HUES6 (cell line): Measurements from ENCODE around the gene ATOH1.
A peak's percentile ranks its signal among the peaks of the same experiment; 100 is the strongest.

ENCODE experiments used
- H3K27ac ChIP-seq: 2 replicates; pipeline ENCODE4 v1.7.0; 2013; ENCODE audit warnings: low read depth, mild to moderate bottlenecking, low read length, inconsistent platforms
- H3K27me3 ChIP-seq: 2 replicates; pipeline ENCODE4 v1.6.1; 2013; ENCODE audit warnings: low read length; ENCODE audit not compliant: control insufficient read depth, insufficient read depth
- H3K36me3 ChIP-seq: 2 replicates; pipeline ENCODE4 v1.6.1; 2013; ENCODE audit warnings: low read length; ENCODE audit not compliant: control insufficient read depth, insufficient read depth
- H3K4me1 ChIP-seq: 2 replicates; pipeline ENCODE4 v1.6.1; 2013; ENCODE audit warnings: low read length; ENCODE audit not compliant: control insufficient read depth, insufficient read depth
- H3K4me3 ChIP-seq: 2 replicates; pipeline ENCODE4 v1.5.1; 2013; ENCODE audit warnings: low read depth, low read length
- H3K9ac ChIP-seq: one replicate; pipeline ENCODE4 v1.6.1; 2013; ENCODE audit warnings: mild to moderate bottlenecking, low read length
- H3K9me3 ChIP-seq: 2 replicates; pipeline ENCODE4 v1.6.1; 2013; ENCODE audit warnings: low read depth, low read length; ENCODE audit not compliant: control insufficient read depth, insufficient read depth

Gene ATOH1, protein sequence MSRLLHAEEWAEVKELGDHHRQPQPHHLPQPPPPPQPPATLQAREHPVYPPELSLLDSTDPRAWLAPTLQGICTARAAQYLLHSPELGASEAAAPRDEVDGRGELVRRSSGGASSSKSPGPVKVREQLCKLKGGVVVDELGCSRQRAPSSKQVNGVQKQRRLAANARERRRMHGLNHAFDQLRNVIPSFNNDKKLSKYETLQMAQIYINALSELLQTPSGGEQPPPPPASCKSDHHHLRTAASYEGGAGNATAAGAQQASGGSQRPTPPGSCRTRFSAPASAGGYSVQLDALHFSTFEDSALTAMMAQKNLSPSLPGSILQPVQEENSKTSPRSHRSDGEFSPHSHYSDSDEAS

DNA sequence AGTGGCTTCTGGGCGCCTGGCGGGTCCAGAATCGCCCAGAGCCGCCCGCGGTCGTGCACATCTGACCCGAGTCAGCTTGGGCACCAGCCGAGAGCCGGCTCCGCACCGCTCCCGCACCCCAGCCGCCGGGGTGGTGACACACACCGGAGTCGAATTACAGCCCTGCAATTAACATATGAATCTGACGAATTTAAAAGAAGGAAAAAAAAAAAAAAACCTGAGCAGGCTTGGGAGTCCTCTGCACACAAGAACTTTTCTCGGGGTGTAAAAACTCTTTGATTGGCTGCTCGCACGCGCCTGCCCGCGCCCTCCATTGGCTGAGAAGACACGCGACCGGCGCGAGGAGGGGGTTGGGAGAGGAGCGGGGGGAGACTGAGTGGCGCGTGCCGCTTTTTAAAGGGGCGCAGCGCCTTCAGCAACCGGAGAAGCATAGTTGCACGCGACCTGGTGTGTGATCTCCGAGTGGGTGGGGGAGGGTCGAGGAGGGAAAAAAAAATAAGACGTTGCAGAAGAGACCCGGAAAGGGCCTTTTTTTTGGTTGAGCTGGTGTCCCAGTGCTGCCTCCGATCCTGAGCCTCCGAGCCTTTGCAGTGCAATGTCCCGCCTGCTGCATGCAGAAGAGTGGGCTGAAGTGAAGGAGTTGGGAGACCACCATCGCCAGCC is at the start of gene ATOH1:
Gene ATOH1 (plus strand): TSS at position 422 of the 663 bp plus-strand sequence. CDS start 174 bp downstream, at position 596.
- Histone ChIP-seq H3K36me3 (no peaks in the 10 kb centered on the region), H3K27ac (peak within 1 kb of the TSS; percentile 16; the same call in 1 of the 2 replicates), H3K4me3 (peak within 1 kb of the TSS; percentile 73), H3K9ac (peak within 1 kb of the TSS; percentile 70), H3K27me3 (peaks cover 92% of the 10 kb centered on the region), H3K9me3 (no peaks in the 10 kb centered on the region), H3K4me1 (peaks cover 30% of the 10 kb centered on the region)

DNA sequence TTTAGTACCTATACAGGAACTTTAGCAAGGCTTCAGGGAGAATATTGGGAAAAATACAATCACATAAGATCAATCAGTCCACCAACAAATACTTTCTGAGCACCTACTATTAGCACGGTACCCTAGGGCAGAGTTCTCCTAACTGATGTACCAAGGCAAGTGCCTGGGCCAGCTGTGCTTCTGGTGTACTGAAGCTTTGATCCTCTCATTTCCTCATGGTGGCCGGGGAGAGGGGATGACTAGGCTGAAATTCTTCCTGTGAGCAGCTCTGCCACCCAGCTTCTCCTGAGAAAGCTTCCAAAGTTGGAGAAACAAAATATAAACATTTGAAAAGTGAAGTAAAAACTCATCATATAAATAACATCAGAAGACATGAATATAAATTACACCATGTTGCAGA is 49.3 kb upstream of the ATOH1 start:
- Histone ChIP-seq H3K9ac (no peak overlapping the region), H3K9me3 (no peaks in the 10 kb centered on the region)

DNA sequence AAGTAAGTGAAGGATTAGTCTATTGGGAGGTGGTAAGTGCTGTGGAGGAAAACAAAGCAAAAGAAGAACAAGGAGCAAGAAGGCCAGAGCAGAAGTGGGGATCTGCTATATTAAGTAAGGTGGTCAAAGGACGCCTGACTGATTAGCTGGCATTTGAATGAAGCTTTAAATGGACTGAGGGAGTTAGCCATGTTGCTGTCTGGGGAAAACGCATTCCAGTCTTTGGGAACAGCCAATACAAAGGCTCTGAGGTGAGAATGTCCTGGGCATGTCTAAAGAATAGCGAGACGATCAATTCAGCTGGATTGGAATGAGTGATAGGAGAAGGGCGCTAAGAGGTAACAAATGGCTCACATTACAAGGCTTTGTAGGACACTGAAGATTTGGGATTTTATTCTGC is 48.5 kb upstream of the ATOH1 start:
- H3K36me3 ChIP-seq: no peaks in the 10 kb centered on the region
- H3K4me3 ChIP-seq: no peak overlapping the region
- H3K27ac ChIP-seq: no peak overlapping the region
- H3K27me3 ChIP-seq: no peaks in the 10 kb centered on the region
- peaks cover 7% of the 10 kb centered on the region; the same call in 1 of the 2 replicates for H3K4me1 ChIP-seq
- H3K9me3 ChIP-seq: no peaks in the 10 kb centered on the region
- no peak overlapping the region for H3K9ac ChIP-seq

More for the DNA sequence above, 49.3 kb upstream of the ATOH1 start:
- H3K4me1 ChIP-seq: peaks cover 7% of the 10 kb centered on the region; the same call in 1 of the 2 replicates
- H3K4me3 ChIP-seq: no peak overlapping the region
- H3K27ac ChIP-seq: no peak overlapping the region
- H3K27me3 ChIP-seq: no peaks in the 10 kb centered on the region
- no peaks in the 10 kb centered on the region for H3K36me3 ChIP-seq

DNA sequence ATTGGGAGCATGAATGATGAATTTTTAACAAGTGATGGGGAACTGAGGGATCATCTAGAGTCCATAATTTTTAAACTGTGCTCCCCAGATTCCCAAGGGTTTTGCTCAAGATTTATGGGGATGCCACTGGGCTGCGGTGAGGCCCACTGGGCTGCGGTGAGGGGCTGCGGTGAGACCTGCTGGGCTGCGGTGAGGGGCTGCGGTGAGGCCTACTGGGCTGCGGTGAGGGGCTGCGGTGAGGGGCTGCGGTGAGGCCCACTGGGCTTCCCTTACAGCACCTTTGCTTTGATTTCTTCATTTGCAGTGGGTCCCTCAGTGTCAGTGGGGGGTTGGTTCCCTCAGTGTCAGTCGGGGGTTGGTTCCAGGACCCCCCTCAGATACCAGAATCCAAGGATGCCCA is 47.4 kb upstream of the ATOH1 start:
- Histone ChIP-seq H3K27ac (no peak overlapping the region), H3K36me3 (no peaks in the 10 kb centered on the region), H3K27me3 (no peaks in the 10 kb centered on the region), H3K4me1 (peaks cover 16% of the 10 kb centered on the region), H3K4me3 (no peak overlapping the region), H3K9me3 (no peaks in the 10 kb centered on the region), H3K9ac (no peak overlapping the region)

DNA sequence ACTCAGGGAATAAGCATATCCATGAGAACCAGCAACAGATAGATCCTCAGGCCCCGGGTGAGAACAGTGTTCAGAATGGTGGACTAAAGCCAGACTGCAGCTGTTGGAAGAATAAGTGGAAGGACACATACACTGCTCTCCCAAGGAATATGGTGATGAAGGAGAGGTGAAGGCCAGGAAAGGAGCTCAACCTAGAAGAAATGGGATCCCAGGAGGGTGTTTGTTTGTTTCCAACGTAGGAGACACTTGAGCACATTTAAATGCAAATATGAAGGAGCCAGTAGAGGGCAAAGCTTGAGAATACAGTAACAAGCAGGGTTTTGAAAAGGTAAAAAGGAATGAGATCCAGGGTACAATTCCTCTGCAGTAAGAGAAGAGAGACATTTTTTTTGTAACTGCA is 42.4 kb upstream of the ATOH1 start:
- H3K4me3 ChIP-seq: no peak overlapping the region
- no peaks in the 10 kb centered on the region for H3K9me3 ChIP-seq
- H3K36me3 ChIP-seq: no peaks in the 10 kb centered on the region
- H3K27me3 ChIP-seq: no peaks in the 10 kb centered on the region
- no peak overlapping the region for H3K9ac ChIP-seq
- H3K4me1 ChIP-seq: peaks cover 13% of the 10 kb centered on the region
- no peak overlapping the region for H3K27ac ChIP-seq

DNA sequence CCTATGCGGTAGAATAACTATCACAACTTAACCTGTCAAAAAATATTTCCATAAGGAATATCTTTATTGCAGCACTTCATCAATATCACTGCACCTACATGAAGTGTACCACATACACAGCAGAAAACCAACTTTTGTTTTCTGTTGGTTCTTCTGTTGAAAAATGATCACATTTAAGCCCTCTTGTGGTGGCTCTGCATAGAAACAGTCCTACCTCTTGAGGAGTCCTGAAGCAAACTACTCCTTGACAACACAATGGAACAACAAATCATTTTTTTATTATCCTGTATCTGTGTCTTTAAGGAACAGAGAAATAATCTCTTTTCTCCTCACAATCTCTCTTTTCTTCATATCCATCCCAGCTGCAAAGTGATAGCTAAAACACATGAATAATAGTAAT is 39.8 kb upstream of the ATOH1 start:
- H3K4me3 ChIP-seq: no peak overlapping the region
- H3K4me1 ChIP-seq: peaks cover 22% of the 10 kb centered on the region
- no peaks in the 10 kb centered on the region for H3K27me3 ChIP-seq
- no peak overlapping the region for H3K27ac ChIP-seq
- no peaks in the 10 kb centered on the region for H3K36me3 ChIP-seq
- H3K9ac ChIP-seq: no peak overlapping the region
- no peaks in the 10 kb centered on the region for H3K9me3 ChIP-seq

DNA sequence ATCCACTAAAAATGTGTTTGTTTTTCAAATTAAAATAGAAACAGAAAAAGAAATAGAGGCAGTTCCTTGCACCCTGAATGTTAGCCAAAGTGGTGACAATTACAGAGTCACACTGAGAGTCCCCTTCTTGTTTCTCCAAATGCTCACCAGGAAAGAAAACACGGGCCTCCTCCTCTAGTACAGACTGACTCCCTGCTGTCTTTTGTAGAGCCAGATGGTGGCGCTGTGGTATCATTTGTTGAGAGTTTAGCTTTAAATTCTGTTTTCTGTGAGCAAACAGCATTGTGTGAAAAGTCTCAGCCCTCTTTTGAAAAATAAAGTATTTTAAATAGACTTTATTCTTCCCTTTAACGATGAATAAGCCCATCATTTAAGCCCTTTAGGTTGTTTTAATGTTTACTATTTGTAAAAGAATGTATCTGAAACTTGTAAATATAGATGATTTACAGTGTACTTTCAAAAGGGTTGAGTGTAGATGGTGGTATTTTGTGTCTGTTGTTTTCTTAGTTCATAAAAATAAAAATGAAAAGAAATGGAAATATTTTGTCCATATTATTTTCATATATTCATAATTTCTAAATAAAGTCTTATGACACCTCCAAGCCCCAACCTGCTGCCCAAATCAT is 36.9 kb upstream of the ATOH1 start:
- no peak overlapping the region for H3K9ac ChIP-seq
- H3K4me1 ChIP-seq: peaks cover 8% of the 10 kb centered on the region
- H3K4me3 ChIP-seq: no peak overlapping the region
- H3K27me3 ChIP-seq: no peaks in the 10 kb centered on the region
- H3K9me3 ChIP-seq: no peaks in the 10 kb centered on the region
- H3K36me3 ChIP-seq: no peaks in the 10 kb centered on the region
- no peak overlapping the region for H3K27ac ChIP-seq

DNA sequence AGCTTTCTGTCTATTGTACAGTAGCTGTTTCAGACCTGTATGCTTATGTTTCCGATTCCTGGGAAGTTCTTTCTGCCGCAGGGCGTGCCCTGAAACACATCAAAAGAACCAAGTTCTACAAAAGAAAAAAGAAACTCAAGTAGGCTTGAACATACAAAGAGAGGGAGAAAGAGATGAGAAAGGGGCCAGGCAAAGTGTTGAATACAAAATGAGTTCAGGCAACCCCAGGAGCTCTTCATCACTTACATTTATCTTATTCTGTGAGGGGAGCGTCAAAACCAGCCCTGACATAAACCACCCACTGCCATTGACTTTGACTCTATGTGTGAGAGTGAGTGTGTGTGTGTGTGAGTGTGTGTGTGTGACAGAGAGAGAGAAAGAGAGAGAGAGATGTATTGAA is 26.5 kb upstream of the ATOH1 start:
- Histone ChIP-seq H3K36me3 (no peaks in the 10 kb centered on the region), H3K4me3 (no peak overlapping the region), H3K27ac (no peak overlapping the region), H3K9me3 (no peaks in the 10 kb centered on the region), H3K27me3 (no peaks in the 10 kb centered on the region), H3K9ac (no peak overlapping the region), H3K4me1 (no peaks in the 10 kb centered on the region)

DNA sequence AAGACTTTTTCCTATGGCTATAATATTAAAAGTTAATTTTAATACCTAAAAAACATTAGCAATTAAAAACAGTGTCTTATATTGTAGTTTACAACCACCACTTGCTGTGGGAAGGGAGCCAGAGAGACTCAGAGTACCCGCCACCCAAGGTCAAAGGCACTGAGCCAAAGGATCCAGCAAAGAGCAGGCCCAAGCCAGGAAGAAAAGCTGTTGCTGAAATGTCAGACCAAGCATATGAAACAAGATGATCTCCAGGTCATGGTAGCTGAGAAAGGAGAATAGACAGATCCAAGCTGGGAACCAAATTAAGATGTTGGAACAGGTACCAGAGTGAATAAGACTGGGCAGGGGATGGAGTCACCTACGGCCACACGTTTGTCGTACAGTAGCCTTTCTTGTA is 18.8 kb upstream of the ATOH1 start:
- no peaks in the 10 kb centered on the region for H3K9me3 ChIP-seq
- H3K36me3 ChIP-seq: no peaks in the 10 kb centered on the region
- no peaks in the 10 kb centered on the region for H3K27me3 ChIP-seq
- no peak overlapping the region for H3K4me3 ChIP-seq
- peaks cover 9% of the 10 kb centered on the region for H3K4me1 ChIP-seq
- no peak overlapping the region for H3K27ac ChIP-seq
- H3K9ac ChIP-seq: no peak overlapping the region

DNA sequence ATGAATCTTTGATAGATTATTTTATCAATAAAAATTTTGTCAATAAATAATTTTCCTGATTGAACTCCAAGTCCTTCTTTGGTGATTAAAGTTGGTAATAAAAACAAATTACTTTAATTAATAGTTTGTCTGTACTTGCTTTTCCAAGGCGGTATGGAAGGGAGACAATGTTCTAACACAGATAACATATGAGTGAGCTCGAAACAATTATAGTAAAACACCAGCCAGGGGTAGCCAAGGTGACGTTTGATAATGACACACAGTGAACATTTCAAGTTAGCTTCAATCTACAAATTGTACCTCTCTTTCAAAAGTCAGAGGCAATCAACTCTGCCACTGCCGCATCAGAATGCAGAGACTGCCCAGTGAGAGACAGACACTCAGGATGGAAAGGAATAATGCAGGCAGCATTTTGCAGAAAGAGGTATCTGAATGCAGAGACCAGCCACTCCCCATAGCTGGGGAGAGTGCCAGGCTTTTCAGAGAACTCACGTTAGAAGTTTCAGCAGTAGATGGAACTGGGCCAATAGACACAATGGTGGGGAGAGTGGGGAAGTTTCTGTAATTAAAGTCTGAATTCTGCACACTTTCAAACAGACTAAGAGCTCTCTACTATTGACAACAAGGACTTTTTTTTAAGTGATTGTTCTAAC is 18.1 kb upstream of the ATOH1 start:
- peaks cover 14% of the 10 kb centered on the region for H3K4me1 ChIP-seq
- H3K36me3 ChIP-seq: no peaks in the 10 kb centered on the region
- no peak overlapping the region for H3K9ac ChIP-seq
- H3K27me3 ChIP-seq: no peaks in the 10 kb centered on the region
- no peak overlapping the region for H3K27ac ChIP-seq
- no peak overlapping the region for H3K4me3 ChIP-seq
- H3K9me3 ChIP-seq: no peaks in the 10 kb centered on the region

DNA sequence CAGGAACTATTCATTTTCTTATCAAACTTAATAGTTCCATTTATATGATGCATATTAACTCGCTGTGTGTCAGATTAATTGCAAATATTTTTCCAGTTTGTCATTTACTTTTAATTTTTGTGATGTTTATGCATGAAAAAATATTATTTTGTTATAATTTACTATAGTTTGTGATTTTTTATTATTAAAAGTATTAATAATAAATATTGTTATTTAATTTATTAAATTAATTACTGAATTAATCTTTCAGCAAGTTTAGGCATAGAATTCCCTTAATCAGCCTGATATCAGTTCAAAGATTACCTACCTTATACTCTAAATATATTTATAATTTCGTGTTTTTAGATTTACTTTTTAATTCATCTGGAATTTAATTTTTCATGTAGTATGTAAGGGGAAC is 15.5 kb upstream of the ATOH1 start:
- Histone ChIP-seq H3K4me3 (no peak overlapping the region), H3K36me3 (no peaks in the 10 kb centered on the region), H3K27me3 (no peaks in the 10 kb centered on the region), H3K9ac (no peak overlapping the region), H3K27ac (no peak overlapping the region), H3K9me3 (no peaks in the 10 kb centered on the region), H3K4me1 (peaks cover 14% of the 10 kb centered on the region)
